PC-3 (cell line): ENCODE data around the gene MAPK8IP2. TPM values are rescaled to one million over a fixed set of nuclear protein-coding genes. Genes with fewer than 3 reads are reported as not detected.

Experiments
- ATAC-seq: fragments of 200-7000 bp; cut with Tn5 transposase; 2 replicates; pipeline ENCODE4 v1.9.1; 2020; ENCODE audit warnings: mild to moderate bottlenecking, moderate library complexity
- BruUV-seq: library from RNA; stranded (reverse); fragments of 400-500 nt; replicated peaks from 2 replicates; lab custom pipeline; 2021; lab: Mats Ljungman, UMichigan
- CTCF ChIA-PET: fragments of 300-600 bp; sonication (Branson Sonifier 250); formaldehyde crosslinking; loops from one replicate; lab custom pipeline; 2022; ENCODE audit warnings: antibody characterized with exemption; lab: Charles Lee
- POLR2A ChIA-PET: fragments of 300-600 bp; sonication (Branson Sonifier 250); formaldehyde crosslinking; loops from one replicate; lab custom pipeline; 2022; ENCODE audit warnings: antibody characterized with exemption; ENCODE audit not compliant: unreplicated experiment; lab: Charles Lee
- DNase-seq: peaks from one replicate; pipeline ENCODE4 v3.0.0-alpha.2; 2015
- H2AFZ ChIP-seq: fragments of 300-600 bp; sonication (generic); 2 replicates; pipeline ENCODE4 v1.6.0; 2016; ENCODE audit warnings: antibody characterized with exemption, low read length
- H3F3A ChIP-seq: fragments of 300-600 bp; sonication (generic); one replicate; pipeline ENCODE4 v1.6.0; 2017; ENCODE audit warnings: antibody characterized with exemption, low read length, control low read depth, mild to moderate bottlenecking; ENCODE audit not compliant: unreplicated experiment
- H3K27ac ChIP-seq: fragments of 300-600 bp; sonication (generic); 2 replicates; pipeline ENCODE4 v1.5.1; 2016; ENCODE audit warnings: mild to moderate bottlenecking, low read length
- H3K27me3 ChIP-seq: fragments of 300-600 bp; sonication (generic); 2 replicates; pipeline ENCODE4 v1.6.1; 2016; ENCODE audit warnings: low read length, mixed read lengths
- H3K36me3 ChIP-seq: fragments of 300-600 bp; sonication (generic); 2 replicates; pipeline ENCODE4 v1.6.1; 2016; ENCODE audit warnings: low read depth, mixed run types, low read length, mixed read lengths
- H3K4me1 ChIP-seq: fragments of 300-600 bp; sonication (generic); 2 replicates; pipeline ENCODE4 v1.5.1; 2016; ENCODE audit warnings: low read length; ENCODE audit not compliant: insufficient read depth
- H3K4me2 ChIP-seq: fragments of 300-600 bp; sonication (generic); 2 replicates; pipeline ENCODE4 v1.6.0; 2016; ENCODE audit warnings: low read length
- H3K4me3 ChIP-seq: fragments of 300-600 bp; sonication (generic); 2 replicates; pipeline ENCODE4 v1.5.1; 2016; ENCODE audit warnings: mild to moderate bottlenecking, low read length, mixed read lengths
- H3K79me2 ChIP-seq: fragments of 300-600 bp; sonication (generic); 2 replicates; pipeline ENCODE4 v1.6.1; 2017; ENCODE audit warnings: low read length, mixed read lengths
- H3K9ac ChIP-seq: fragments of 300-600 bp; sonication (generic); 2 replicates; pipeline ENCODE4 v1.6.0; 2016; ENCODE audit warnings: mild to moderate bottlenecking, low read length
- H3K9me2 ChIP-seq: fragments of 300-600 bp; sonication (generic); replicated peaks from 2 replicates; pipeline ENCODE4 v1.6.1; 2016; ENCODE audit warnings: mixed run types, low read length, mixed read lengths
- H3K9me3 ChIP-seq: fragments of 300-600 bp; sonication (generic); 2 replicates; pipeline ENCODE4 v1.6.1; 2016; ENCODE audit warnings: low read length, mixed read lengths
- H4K20me1 ChIP-seq: fragments of 300-600 bp; sonication (generic); 2 replicates; pipeline ENCODE4 v1.6.1; 2016; ENCODE audit warnings: low read length, mixed read lengths
- EZH2 ChIP-seq: fragments of 300-600 bp; sonication (generic); IDR thresholded peaks from one replicate; pipeline ENCODE4 v1.6.1; 2017; ENCODE audit warnings: antibody characterized with exemption, mild to moderate bottlenecking, low read length; ENCODE audit not compliant: unreplicated experiment
- EZH2phosphoT487 ChIP-seq: fragments of 300-600 bp; sonication (generic); IDR thresholded peaks from 2 replicates; pipeline ENCODE4 v1.6.1; 2018; ENCODE audit warnings: mild to moderate bottlenecking, antibody characterized with exemption, low read length, borderline replicate concordance
- intact Hi-C: fragments of 100-400 bp; cut with micrococcal nuclease; formaldehyde crosslinking; loops from 2 replicates; pipeline ENCODE4 v1.9.0; 2023
- total RNA-seq: library from RNA; depleted of rRNA; stranded (reverse); fragments of >200 nt; gene quantifications from 2 replicates; pipeline ENCODE4 v1.2.3, GENCODE V29; 2014
- TF ChIP-seq, protein P1 (sequence below): fragments of 300-600 bp; sonication (generic); conservative IDR thresholded peaks from 2 replicates; pipeline ENCODE4 v1.5.1; 2017; ENCODE audit warnings: antibody characterized with exemption, low read depth, mild to moderate bottlenecking, low read length

The MAPK8IP2 gene
- total RNA-seq, 1 experiment from 2014 or later = 1.5 TPM

DNA sequence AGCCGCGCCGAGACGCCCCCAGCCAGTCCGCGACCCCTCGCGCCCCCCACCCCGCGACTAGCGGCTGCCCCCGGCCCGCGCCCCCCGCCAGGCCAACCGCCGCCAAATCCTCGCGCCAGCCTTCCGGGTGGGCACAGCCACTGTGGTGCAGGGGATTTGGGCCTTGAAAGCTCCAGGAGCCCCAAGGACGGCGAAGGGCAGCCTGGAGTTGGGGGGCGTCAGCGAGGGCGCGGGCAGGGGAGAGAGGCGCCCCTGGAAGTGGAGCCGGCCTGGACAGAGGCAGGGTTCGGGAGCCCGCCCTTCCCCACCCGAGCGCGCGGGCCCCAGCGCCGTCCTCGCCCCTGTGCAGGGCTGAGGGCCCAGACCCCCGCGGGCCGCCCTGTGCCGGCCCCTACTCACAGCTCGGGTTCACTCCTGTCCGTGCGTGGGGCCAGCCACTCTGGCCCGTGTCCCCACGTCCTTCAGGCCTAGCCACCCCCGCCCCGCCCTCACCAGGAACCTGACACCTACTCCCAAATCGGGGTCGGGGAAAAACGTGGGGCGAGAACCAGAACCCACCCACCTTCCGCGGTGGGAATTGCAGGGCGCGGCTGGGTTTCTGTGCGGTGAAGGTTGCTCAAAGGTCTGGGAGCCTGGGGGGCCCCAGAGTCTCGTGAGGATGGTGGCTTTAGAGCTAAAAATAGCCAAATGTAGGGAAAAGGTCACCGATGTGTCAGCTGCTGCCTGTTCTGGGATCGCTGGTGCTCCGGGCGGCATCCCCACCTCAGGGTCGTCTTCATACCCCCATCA, 22.4 kb upstream of the MAPK8IP2 start, which contains the start of gene CPT1B:
TSS of gene CPT1B (minus strand) at position 441 of the 789 bp plus-strand sequence. CDS start 512 bp downstream, outside the sequence.
- Histone ChIP-seq H3F3A (no peaks in the 10 kb centered on the region), H3K4me1 (peaks cover 5% of the 10 kb centered on the region), H3K9ac (no peak within 1 kb of the TSS), H3K9me3 (no peaks in the 10 kb centered on the region), H3K4me3 (no peak within 1 kb of the TSS), H3K79me2 (peaks cover 12% of the 10 kb centered on the region), H3K27me3 (no peaks in the 10 kb centered on the region), H2AFZ (no peak within 1 kb of the TSS), H4K20me1 (no peaks in the 10 kb centered on the region), H3K36me3 (no peaks in the 10 kb centered on the region), H3K4me2 (no peak within 1 kb of the TSS), H3K9me2 (no peaks in the 10 kb centered on the region), H3K27ac (no peak within 1 kb of the TSS)
- POLR2A ChIA-PET = no interaction called here
- intact Hi-C loops = no loop called here
- TF ChIP-seq, protein P1, sequence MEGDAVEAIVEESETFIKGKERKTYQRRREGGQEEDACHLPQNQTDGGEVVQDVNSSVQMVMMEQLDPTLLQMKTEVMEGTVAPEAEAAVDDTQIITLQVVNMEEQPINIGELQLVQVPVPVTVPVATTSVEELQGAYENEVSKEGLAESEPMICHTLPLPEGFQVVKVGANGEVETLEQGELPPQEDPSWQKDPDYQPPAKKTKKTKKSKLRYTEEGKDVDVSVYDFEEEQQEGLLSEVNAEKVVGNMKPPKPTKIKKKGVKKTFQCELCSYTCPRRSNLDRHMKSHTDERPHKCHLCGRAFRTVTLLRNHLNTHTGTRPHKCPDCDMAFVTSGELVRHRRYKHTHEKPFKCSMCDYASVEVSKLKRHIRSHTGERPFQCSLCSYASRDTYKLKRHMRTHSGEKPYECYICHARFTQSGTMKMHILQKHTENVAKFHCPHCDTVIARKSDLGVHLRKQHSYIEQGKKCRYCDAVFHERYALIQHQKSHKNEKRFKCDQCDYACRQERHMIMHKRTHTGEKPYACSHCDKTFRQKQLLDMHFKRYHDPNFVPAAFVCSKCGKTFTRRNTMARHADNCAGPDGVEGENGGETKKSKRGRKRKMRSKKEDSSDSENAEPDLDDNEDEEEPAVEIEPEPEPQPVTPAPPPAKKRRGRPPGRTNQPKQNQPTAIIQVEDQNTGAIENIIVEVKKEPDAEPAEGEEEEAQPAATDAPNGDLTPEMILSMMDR = no peak
- TF ChIP-seq EZH2phosphoT487 (no peak), EZH2 (no peak)
- no TSS peak for BruUV-seq
- ATAC-seq = no peak
- no peak for DNase-seq
- CTCF ChIA-PET = no interaction called here

DNA sequence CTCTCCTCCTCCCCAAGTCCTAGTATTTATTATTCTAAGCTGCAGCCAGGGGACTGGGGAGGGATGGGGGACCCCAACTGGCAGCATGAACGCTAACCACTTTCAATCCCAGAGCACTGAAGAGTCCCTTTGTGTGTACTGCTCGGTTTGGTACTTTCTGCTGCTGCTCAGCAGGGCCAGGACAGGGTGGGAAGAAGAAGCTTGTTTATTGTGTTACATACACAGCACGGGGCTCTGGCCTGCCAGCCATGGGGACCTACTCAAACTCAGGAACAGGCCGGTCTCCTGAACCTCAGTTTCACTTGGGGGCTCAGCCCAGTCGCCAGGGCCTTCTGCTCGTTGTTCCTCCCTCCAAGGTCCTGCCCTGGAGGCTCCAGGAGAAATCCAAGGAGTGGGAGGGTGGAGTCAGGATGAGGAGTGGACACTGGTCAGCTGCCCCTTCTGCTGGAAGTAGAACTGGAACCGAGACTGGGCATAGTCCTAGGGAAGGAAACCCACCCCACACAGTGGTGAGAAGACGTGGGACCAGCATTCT, 21.8 kb upstream of the MAPK8IP2 start:
- H4K20me1 ChIP-seq = no peaks in the 10 kb centered on the region
- H3K9ac ChIP-seq = no peak overlapping the region
- no peak overlapping the region for H3K27ac ChIP-seq
- H3K9me3 ChIP-seq = no peaks in the 10 kb centered on the region
- no peaks in the 10 kb centered on the region for H3F3A ChIP-seq
- no peaks in the 10 kb centered on the region for H3K9me2 ChIP-seq
- CTCF ChIA-PET = no interaction called here
- intact Hi-C loops = no loop called here
- no peaks in the 10 kb centered on the region for H3K36me3 ChIP-seq
- H3K4me3 ChIP-seq = no peak overlapping the region
- POLR2A ChIA-PET = no interaction called here
- no peak overlapping the region for H3K4me2 ChIP-seq
- BruUV-seq = no TSS peak
- TF ChIP-seq, protein P1 = no peak
- TF ChIP-seq EZH2 (no peak), EZH2phosphoT487 (no peak)
- no peaks in the 10 kb centered on the region for H3K27me3 ChIP-seq
- DNase-seq = no peak
- peaks cover 5% of the 10 kb centered on the region for H3K4me1 ChIP-seq
- peaks cover 18% of the 10 kb centered on the region for H3K79me2 ChIP-seq
- no peak for ATAC-seq
- H2AFZ ChIP-seq = no peak overlapping the region

DNA sequence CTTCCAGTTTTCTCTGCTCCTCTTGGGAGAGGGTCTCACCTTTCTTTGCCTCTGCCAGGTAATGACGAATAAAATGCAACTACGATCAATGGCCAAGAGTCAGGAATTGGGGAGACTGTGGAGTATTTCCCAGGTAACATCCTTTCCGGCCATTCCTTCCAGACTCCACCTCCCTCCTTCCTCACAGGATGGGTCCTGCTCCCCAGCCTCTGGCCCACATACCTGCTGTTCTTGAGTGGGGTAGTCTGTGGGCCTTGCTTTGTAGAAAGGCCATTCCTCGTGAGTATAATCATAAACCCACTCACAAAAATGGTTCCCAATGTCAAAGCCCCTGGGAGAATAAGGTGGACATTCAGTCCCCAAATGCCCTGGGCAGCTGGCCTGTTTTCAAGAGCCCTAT, 20.8 kb upstream of the MAPK8IP2 start:
- Histone ChIP-seq H3K4me3 (no peak overlapping the region), H4K20me1 (no peaks in the 10 kb centered on the region), H3K9me3 (no peaks in the 10 kb centered on the region), H3K4me2 (no peak overlapping the region), H3K4me1 (peaks cover 5% of the 10 kb centered on the region), H3K9me2 (no peaks in the 10 kb centered on the region), H3K27ac (no peak overlapping the region), H3K9ac (no peak overlapping the region), H3F3A (no peaks in the 10 kb centered on the region), H3K36me3 (no peaks in the 10 kb centered on the region), H2AFZ (no peak overlapping the region), H3K79me2 (peaks cover 18% of the 10 kb centered on the region), H3K27me3 (no peaks in the 10 kb centered on the region)
- CTCF ChIA-PET = no interaction called here
- intact Hi-C loops = loop anchor here (5.0 kb wide), 1 partner anchor 113 kb away; no protein-coding TSS in a partner anchor
- TF ChIP-seq, protein P1 = no peak
- TF ChIP-seq EZH2 = no peak
- TF ChIP-seq EZH2phosphoT487 = no peak
- POLR2A ChIA-PET = no interaction called here
- DNase-seq (no peak), ATAC-seq (no peak)
- BruUV-seq = no TSS peak
